Pancreas (tissue), 10 donors: Measurements from ENCODE around the gene OTOG. TPM values are rescaled to one million over a fixed set of nuclear protein-coding genes. Genes with fewer than 3 reads are reported as not detected.

Experiments used
- ATAC-seq, 4 donors: fragments of 200-7000 bp; cut with Tn5 transposase; one replicate each; pipeline versions ENCODE4 v1.8.0 to v1.9.1; 2020; ENCODE audit warnings: mild to moderate bottlenecking in 4 of 4, moderate library complexity in 4 of 4
- DNase-seq, 6 donors: peaks; one replicate each; pipeline ENCODE4 v3.0.0-alpha.2; 2020
- FAIRE-seq: peaks from 2 replicates; lab custom pipeline; 2012; peaks lifted over from hg19 to GRCh38; lab: Jason Lieb, UNC
- H3K27ac ChIP-seq, 4 donors: fragments of 200-600 bp; sonication (generic); 1 replicate in 3 of 4; 2 replicates in 1 of 4; pipeline versions ENCODE4 v1.5.0 to v1.8.0; 2020
- H3K27me3 ChIP-seq, 4 donors: fragments of 200-600 bp; one replicate each; pipeline ENCODE4 v1.8.0; 2021
- H3K36me3 ChIP-seq, 3 donors: fragments of 200-600 bp; sonication (generic) in 1 of 3; one replicate each; pipeline versions ENCODE4 v1.5.0 to v1.8.0; 2020 to 2021
- H3K4me1 ChIP-seq, 3 donors: fragments of 200-600 bp; one replicate each; pipeline ENCODE4 v1.8.0; 2021
- H3K4me3 ChIP-seq, 4 donors: fragments of 200-600 bp; sonication (generic) in 2 of 4; one replicate each; pipeline versions ENCODE4 v1.5.0 to v1.8.0; 2020 to 2021
- H3K9me3 ChIP-seq, 4 donors: fragments of 200-600 bp; one replicate each; pipeline ENCODE4 v1.8.0; 2021
- CTCF ChIP-seq, 4 donors: fragments of 200-600 bp; sonication (generic) in 3 of 4; IDR thresholded peaks; one replicate each; pipeline versions ENCODE4 v1.5.0 to v1.8.0; 2021; ENCODE audit warnings: antibody characterized with exemption in 4 of 4
- WGBS, 2 donors: extraction: QIAGEN DNeasy Blood & Tissue Kit; methylation state at CpG; one replicate each; pipeline ENCODE4 v1.1.7; 2013; 5-methylcytosine and 5-hydroxymethylcytosine counted together
- intact Hi-C, 3 donors: fragments of 100-400 bp; cut with DNase I; formaldehyde crosslinking; loops; one replicate each; pipeline versions ENCODE4 v1.11.1 to v1.14.2; 2022
- polyA plus RNA-seq, 2 donors: library from polyadenylated mRNA; stranded (reverse); fragments of 200-250 nt; gene quantifications; one replicate each; pipeline ENCODE4 v1.2.3, GENCODE V29; 2013
- total RNA-seq, 6 donors: library from RNA; stranded (reverse); fragmentation: NEBNext Ultra II Directional in 4 of 6; extraction: Animal tissue kit (Norgen Biotek cat#: 25700) in 4 of 6; gene quantifications; one replicate each; pipeline versions ENCODE4 v1.2.1 to v1.2.4, GENCODE V29; 2021 to 2023
- donor health status: healthy with polysubstance abuse.
- donor health status: DM: no; HTN: no; CAD: no; lungs with moderate emphysema.
- donor health status: DM: no; HTN: no; CAD: no.
- donor health status: control.
- donor health status: control.
- donor health status: Bipolar disorder and iron deficiency.
- donor health status: DM: yes; HTN: yes; CAD: no.
- donor health status: DM: no; HTN: no; CAD: no.
- donor health status: DM: no; HTN: no; CAD: no.
- donor health status: DM: yes; HTN: yes; CAD: no.

OTOG gene
- total and polyA plus RNA-seq, 8 donors, result not detected

GRCh38 chr11:17668166-17668565 is 121.1 kb downstream of the OTOG start:
- peaks cover 0 to 10% (median 0%) of the 10 kb centered on the region in 4 donors for H3K27me3 ChIP-seq
- H3K4me3 ChIP-seq, result no peak overlapping the region
- no peak overlapping the region for H3K27ac ChIP-seq
- intact Hi-C loops, result no loop called here
- H3K9me3 ChIP-seq, result no peaks in the 10 kb centered on the region
- no peak for ATAC-seq
- no peak for FAIRE-seq
- TF ChIP-seq CTCF (IDR thresholded peaks at IDR 0.05), result no peak
- H3K4me1 ChIP-seq, result no peaks in the 10 kb centered on the region
- H3K36me3 ChIP-seq, result no peaks in the 10 kb centered on the region
- no peak for DNase-seq

GRCh38 chr11:17672469-17672868 is 125.4 kb downstream of the OTOG start:
- ATAC-seq (no peak), FAIRE-seq (no peak), DNase-seq (no peak)
- WGBS, 2 donors, result 70 to 76% methylated on average over 7 of the region's 7 CpGs
- no peaks in the 10 kb centered on the region for H3K36me3 ChIP-seq
- no peaks in the 10 kb centered on the region for H3K9me3 ChIP-seq
- no peaks in the 10 kb centered on the region for H3K27me3 ChIP-seq
- no peak overlapping the region for H3K27ac ChIP-seq
- intact Hi-C loops, result no loop called here
- no peak for TF ChIP-seq CTCF (IDR thresholded peaks at IDR 0.05)
- no peak overlapping the region for H3K4me3 ChIP-seq
- no peaks in the 10 kb centered on the region for H3K4me1 ChIP-seq

GRCh38 chr11:17673951-17674350 is 126.9 kb downstream of the OTOG start:
- Histone ChIP-seq H3K4me1 (no peaks in the 10 kb centered on the region), H3K27ac (no peak overlapping the region), H3K27me3 (no peaks in the 10 kb centered on the region), H3K36me3 (no peaks in the 10 kb centered on the region), H3K9me3 (no peaks in the 10 kb centered on the region), H3K4me3 (no peak overlapping the region)
- WGBS, 2 donors, result 55 to 71% methylated on average over 1 of the region's 1 CpG
- ATAC-seq (no peak), DNase-seq (no peak), FAIRE-seq (no peak)
- intact Hi-C loops, result no loop called here
- TF ChIP-seq CTCF (IDR thresholded peaks at IDR 0.05), result no peak

- no peak overlapping the region for H3K27ac ChIP-seq
- no peaks in the 10 kb centered on the region for H3K9me3 ChIP-seq
- DNase-seq (no peak), FAIRE-seq (no peak), ATAC-seq (no peak)
- H3K4me1 ChIP-seq, result no peaks in the 10 kb centered on the region
- H3K4me3 ChIP-seq, result no peak overlapping the region
- no peaks in the 10 kb centered on the region for H3K27me3 ChIP-seq
- no peak for TF ChIP-seq CTCF (IDR thresholded peaks at IDR 0.05)
- H3K36me3 ChIP-seq, result no peaks in the 10 kb centered on the region
- intact Hi-C loops, result no loop called here
These were observed 135.8 kb downstream of the OTOG start for GRCh38 chr11:17682848-17683247.

- DNase-seq, result peak in 2 of 6 donors; percentile 14 to 20
- no peak for TF ChIP-seq CTCF (IDR thresholded peaks at IDR 0.05)
- H3K27ac ChIP-seq, result no peak overlapping the region
These were observed 136.5 kb downstream of the OTOG start for GRCh38 chr11:17683377-17684161.

More at GRCh38 chr11:17683377-17684161, 136.5 kb downstream of the OTOG start:
- Histone ChIP-seq H3K36me3 (no peaks in the 10 kb centered on the region), H3K27me3 (no peaks in the 10 kb centered on the region), H3K9me3 (no peaks in the 10 kb centered on the region), H3K4me3 (no peak overlapping the region), H3K4me1 (no peaks in the 10 kb centered on the region)
- intact Hi-C loops, result no loop called here
- ATAC-seq, result peak in 2 of 4 donors; percentile 58 to 77
- WGBS, 2 donors, result 56 to 57% methylated on average over 12 of the region's 12 CpGs
- no peak for FAIRE-seq
